Measurements from ENCODE around the gene PLA2G4B.
"Not testable (repeated sequence)": the region's sequence is repeated elsewhere in the genome, so short reads cannot be mapped to it uniquely, and the experiment has no call there.

PLA2G4B gene

GRCh38 chr15:41827880-41828806 lies 10.5 kb upstream of the PLA2G4B start, which contains the start of gene JMJD7:
Gene JMJD7, plus strand, starts transcription at chr15:41828092. Its CDS starts 33 bp downstream, at chr15:41828125.
- peak; percentile 74 to 96 for DNase-seq

DNA sequence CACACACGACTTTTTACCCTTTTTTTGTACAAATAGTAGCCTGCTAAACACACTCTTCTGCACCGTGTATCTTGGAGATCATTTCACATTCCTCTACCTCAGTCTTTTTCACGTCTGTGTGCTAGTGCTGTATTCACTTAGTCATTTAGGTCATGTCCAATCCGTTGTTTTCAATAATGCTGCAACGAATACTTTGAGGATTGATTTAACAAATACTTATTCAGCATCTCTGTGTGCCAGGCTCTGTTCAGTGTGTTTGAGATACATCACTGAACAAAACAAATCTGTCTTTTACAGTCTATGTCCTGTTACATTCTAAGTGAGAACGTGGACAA lies 9.9 kb upstream of the PLA2G4B start:
- DNase-seq: no peak

GRCh38 chr15:41829959-41830646 lies 8.5 kb upstream of the PLA2G4B start:
- DNase-seq: no peak

DNA sequence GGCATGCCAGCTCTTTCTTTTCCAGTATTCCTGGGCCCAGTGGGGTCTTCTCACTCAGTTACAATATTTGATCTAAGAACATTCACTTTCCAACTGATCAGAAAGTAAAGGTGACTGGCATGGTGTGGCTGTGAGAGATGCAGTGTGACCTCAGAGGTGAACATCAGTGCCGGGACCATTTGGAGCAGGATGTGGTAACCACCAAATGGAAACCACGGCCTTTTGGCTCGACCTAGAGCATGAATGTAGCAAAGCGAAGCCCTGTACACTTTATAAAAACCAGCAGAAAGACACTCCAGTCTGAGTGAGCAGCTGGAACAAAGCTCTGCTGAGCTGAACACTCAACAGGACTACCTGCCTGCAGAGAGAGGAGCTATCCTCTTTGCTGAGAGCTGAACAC lies 7.4 kb upstream of the PLA2G4B start:
- DNase-seq: not testable (repeated sequence)

DNA sequence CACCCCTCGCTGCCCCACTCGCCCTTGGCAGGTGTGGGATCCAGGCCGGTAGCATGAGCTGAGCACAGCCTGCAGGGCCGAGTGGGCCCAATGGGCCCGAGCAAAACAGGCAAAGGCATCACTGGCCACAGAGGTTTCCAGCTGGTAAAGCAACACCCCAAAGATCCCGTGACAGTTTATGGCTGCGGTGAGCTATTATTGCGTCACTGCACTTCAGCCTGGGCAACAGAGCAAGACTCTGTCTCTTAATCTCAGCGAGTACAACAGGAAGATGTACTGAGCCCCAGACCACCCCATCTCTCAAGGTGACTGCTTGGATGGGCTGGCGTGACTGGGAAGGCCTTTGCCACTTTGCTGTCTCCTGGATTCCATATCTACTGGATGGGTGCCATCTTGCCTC lies 6.4 kb upstream of the PLA2G4B start:
- no peak for DNase-seq

DNA sequence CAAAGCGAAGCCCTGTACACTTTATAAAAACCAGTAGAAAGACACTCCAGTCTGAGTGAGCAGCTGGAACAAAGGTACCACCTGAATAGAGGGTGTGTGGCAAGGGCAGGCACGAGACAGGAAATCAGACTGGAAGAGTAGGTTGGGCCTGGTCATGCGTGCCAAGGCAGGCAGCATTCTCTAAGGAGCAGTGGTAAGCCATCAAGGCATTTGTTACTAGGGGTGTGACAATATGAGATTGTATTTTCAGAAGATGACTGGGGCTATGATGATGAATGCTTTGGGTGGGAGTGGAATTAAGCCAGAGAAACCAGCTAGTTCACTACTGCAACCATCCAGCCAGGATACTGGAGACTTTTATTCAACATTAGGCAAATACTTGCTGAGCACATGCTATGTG lies 5.8 kb upstream of the PLA2G4B start:
- DNase-seq: no peak

DNA sequence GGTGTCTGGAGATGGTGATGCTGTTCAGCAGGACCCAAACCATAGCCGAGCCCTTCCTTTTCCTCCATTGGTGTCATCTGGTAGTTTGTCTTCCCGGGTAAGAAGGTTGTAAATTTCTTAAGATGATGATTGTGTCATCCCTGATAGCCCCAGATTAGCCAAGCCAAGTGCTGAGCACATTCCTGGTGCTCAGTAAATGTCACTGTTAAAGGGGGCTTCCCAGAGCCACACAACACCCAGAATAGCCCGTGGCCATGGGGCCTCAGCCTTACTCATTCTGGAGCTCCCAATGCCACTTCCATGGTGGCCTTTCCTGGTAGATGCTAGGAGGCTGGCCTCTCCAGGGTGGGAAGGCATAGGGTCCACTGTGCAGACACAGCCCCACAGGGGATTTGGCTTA lies 4.6 kb upstream of the PLA2G4B start:
- DNase-seq: no peak

DNA sequence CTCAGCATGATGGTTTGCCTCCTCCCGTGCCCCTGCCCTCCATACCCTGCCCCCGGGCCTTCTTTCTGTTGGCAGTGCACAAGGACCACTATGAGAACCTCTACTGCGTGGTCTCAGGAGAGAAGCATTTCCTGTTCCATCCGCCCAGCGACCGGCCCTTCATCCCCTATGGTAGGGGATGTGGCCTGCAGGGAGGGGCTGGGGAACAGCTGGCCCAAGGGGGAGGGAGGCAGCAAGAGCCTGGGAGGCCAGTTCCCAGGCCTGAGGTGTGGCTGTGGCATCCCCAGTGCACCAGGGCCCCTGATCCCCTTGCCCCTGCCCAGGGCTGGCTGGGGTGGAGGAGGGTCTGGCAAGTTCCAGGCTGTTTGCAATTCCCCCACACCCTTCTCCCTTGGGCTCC lies 2.6 kb upstream of the PLA2G4B start:
- no peak for DNase-seq

DNA sequence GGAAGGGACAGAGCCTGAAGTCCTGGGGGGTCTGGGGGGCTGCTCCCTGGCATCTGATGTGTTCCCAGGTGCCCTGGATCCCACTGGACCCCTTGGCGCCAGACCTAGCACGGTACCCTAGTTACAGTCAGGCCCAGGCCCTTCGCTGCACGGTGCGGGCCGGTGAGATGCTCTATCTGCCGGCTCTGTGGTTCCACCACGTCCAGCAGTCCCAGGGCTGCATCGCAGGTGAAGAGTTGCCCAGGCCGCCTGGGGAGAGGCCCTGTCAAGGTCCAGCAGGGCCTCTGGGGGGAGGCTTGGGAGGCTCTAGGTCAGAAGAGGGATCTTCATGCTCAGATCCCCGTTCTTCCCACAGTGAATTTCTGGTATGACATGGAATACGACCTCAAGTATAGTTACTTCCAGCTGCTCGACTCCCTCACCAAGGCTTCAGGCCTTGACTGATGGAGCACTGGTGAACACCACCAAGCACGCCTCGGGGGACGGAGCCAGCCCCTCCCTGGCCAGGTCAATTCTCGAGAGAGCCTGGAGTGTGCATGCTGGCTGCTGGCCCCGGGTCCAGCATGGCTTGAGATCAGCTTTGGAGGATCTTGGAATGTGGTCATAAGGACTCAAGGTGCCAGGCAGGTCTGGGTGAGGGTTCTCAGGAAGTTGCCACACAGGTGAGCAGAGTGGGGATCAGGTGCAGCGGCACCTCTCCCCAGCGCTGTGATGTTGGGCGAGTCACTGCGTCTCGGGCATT lies 1.8 kb upstream of the PLA2G4B start:
- no peak for DNase-seq

GRCh38 chr15:41839781-41840491 lies 1.3 kb downstream of the PLA2G4B start:
- DNase-seq: no peak

DNA sequence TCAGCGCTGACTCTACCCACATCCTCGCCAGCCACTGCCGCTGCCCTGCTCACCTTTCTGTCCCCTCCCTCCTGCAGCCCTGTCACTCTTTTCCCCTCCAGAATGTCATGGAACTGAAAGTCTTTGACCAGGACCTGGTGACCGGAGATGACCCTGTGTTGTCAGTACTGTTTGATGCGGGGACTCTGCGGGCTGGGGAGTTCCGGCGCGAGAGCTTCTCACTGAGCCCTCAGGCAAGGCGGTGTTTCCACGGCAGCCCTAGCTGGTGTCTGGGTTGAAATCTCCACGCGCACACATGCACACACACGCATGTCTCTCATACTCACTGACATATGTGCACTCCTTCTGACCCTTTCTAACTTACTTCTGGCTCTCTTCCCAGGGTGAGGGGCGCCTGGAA lies 2.0 kb downstream of the PLA2G4B start:
- no peak for DNase-seq

DNA sequence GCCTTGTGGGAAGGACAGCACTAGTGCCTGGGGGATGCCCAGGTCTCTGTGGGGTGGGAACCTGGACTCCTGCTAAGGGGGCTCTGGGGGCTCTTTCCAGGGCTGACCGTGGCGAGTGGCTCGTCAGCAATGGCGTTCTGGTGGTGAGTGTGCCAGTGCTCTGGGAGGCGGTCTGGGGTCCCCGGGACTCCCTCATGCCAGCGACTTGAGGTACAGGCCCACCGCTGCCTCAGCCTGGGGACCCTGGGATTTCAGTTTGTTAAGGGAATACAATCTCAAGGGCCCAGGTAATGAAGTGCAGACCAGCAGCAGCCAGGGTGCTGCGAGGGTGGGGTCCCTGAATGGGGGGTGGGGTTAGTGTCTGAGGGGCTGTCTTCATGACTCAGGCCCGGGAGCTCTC lies 2.5 kb downstream of the PLA2G4B start:
- no peak for DNase-seq

GRCh38 chr15:41842229-41842628 lies 3.6 kb downstream of the PLA2G4B start:
- no peak for DNase-seq

DNA sequence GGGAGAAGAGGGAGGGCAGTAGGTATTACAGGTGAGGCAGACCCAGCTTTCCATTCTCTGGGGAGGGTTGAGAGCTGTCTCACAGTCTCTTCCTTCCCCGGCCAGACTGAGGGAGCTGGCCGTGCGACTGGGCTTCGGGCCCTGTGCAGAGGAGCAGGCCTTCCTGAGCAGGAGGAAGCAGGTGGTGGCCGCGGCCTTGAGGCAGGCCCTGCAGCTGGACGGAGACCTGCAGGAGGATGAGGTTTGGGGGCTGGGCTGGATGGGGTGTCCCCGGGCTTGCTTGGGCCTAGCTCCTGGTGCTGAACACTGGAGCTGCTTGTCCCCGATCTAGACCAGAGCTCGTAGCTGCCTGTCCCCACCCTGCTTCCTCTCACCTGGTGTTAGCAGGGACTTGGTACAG lies 4.9 kb downstream of the PLA2G4B start:
- no peak for DNase-seq

- no peak for DNase-seq
Observed at GRCh38 chr15:41844814-41845213, 6.2 kb downstream of the PLA2G4B start.

GRCh38 chr15:41847206-41847605 lies 8.6 kb downstream of the PLA2G4B start:
- no peak for DNase-seq

DNA sequence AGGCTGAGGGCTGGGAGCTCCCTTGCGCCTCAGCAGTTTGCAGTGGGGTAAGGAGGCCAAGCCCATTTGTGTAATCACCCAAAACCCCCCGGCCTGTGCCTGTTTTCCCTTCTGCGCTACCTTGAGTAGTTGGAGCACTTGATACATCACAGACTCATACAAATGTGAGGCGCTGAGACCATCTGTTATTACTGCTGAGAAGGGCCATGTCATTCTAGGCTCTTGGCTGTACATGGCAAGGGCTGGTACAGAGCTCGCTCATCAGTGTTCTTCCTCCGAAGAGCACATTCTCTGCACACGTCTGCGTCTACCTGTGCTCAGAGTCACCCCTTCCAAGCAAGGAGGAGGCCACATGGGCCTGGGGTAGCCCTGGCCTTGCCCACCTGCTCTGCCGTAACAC lies 9.3 kb downstream of the PLA2G4B start:
- no peak for DNase-seq

GRCh38 chr15:41848631-41849030 lies 10.0 kb downstream of the PLA2G4B start:
- no peak for DNase-seq

DNA sequence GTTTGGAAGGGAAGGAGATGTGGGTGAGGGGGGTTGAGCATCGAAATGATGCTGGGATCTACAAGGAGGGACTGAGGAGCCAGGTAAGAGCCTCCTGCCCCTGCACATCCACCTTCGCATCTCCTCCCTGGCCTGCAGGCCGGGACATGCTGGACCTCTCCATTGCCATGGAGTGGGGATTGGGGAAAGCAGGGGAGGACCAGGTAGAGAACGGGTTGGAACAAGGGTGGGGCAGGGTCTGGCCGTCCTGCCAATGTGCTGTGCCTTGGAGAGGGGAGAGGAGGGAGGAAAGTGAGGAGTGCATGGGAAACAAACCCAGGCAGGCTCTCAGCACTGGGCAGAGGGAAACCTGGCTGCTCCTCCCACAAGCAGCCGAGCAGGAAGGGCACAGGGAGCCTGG lies 10.6 kb downstream of the PLA2G4B start:
- no peak for DNase-seq

DNA sequence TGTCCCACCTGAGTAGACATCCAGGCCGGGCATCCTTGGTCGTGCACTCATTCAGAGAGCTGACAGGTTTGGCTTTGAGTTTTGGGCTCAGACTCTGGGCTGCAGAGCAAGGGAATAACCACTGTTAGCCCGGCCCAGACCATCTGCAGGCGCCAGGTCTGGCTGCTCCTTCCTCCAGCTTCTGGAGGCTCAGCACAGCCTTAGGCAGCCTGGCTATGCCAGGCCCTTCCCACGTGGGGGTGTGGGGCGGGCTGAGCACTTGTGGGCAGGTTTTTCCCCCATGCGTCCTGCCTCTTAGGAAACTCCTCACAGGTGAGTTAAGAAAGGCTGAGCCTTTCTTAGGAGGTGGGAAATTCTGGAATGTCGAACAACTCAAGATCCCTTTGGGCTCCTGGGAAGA lies 11.2 kb downstream of the PLA2G4B start:
- no peak for DNase-seq

- DNase-seq: no peak
Observed at GRCh38 chr15:41850482-41851166, 12.0 kb downstream of the PLA2G4B start.

DNA sequence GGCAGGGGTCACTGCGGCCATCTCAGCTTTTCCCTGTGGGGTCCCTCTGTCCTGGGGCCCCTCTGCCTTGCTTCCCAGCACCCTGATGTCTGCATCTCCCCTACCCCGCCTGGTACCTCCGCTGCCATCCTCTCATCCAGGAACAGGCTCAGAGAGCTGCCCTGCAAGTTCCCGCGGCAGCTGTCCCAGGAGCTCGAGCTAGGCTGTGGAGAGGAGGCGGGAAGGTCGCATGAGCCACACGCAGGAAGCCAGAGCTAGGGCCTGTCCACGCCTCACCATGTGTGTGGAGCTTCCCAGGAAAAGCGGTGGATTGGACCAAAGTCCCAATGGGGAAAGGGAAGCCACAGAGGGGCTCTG lies 12.5 kb downstream of the PLA2G4B start:
- DNase-seq: no peak

All from bone marrow (tissue), 2 donors.